Amniotic epithelial cell (primary cell): ENCODE data around the gene HRH4.

Experiments
- DNase-seq: peaks from one replicate; pipeline ENCODE4 v3.0.0-alpha.2; 2010; ENCODE audit warnings: low read depth

HRH4 gene

DNA sequence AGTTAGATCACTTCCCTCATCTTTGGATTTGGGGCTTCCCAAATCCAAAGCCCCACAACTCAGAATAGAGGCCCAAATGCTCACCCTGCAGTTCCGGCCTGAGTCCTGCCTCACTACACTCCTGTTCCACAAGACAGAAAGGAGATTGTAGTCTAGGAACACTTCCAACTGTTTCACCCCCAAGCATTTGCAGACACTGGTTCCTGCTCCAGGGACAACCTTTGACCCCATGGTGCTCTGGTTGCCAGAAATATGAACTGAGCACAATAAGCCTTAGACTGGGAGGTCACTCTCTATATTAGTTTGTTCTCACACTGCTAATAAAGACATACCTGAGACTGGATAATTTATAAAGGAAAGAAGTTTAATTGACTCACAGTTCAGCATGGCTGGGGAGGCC, 49.0 kb downstream of the HRH4 start:
- DNase-seq: no peak

DNA sequence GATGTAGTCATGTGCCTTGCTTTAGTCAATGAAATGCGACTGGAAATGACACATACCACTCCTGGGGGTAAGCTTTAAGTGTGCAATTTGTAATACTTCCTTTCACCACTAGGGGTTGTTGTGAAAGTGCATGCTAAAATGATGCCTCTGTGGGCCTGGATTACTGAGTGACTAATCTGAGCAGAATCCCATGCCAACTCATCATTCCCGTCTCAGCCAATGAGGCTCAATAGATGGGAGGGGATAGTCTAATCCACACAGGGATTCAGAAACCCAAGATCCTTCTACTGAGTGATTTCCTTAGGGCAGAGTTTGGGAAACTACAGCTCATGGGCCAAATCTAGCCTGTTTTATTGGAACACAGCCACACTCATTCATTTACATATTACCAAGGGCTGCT, 54.0 kb downstream of the HRH4 start:
- DNase-seq: peak; percentile 61

GRCh38 chr18:24515721-24516120, 55.3 kb downstream of the HRH4 start:
- DNase-seq: no peak

DNA sequence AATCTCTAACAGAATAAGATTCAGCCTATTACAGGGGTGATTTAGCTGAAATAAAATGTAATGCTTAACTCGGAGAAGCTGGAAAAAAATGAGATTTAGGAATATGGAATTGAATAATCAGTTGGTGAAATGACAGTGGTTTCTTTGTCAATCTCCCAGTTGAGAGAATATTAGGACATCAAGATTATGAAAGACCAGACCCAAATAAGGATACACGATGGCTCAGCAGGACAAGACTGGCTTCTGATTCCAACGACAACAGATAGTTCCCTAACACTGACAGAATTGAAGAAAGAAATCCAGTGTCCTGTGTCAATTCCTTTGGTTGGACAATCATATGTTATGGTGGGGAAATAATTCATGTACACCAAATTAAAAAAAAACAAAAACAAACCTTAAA, 55.8 kb downstream of the HRH4 start:
- no peak for DNase-seq

GRCh38 chr18:24517554-24517953, 57.1 kb downstream of the HRH4 start:
- DNase-seq: no peak

DNA sequence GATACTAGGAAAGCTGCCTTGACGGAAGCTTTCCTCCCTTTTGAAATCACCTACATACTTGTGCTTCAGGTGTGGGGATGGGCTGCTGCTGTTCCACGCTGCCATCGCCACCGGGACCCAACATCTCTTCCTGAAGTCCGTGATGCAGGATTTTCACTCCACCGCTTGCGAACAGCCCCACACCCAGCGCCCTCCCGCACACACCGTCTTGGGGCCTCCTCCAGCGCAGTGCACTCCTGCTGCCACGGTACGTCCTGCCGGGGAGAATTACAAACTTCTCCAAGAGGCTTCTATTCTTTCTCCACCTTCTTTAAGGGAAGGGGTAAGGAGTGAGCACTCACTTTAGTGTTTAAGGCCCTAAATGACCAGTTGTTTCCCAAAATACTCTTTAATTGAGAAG, 58.2 kb downstream of the HRH4 start:
- no peak for DNase-seq
